GM10266 (cell line): ENCODE results near the gene THADA.

Experiments used
- DNase-seq: peaks from one replicate; pipeline ENCODE4 v3.0.0; 2012; ENCODE audit errors: extremely low spot score
- CTCF ChIP-seq: IDR thresholded peaks from 2 replicates; pipeline ENCODE4 v1.5.1; 2012; ENCODE audit warnings: mild to moderate bottlenecking, low read depth; ENCODE audit not compliant: control insufficient read depth, insufficient read depth; ENCODE audit errors: missing control alignments

THADA gene

DNA sequence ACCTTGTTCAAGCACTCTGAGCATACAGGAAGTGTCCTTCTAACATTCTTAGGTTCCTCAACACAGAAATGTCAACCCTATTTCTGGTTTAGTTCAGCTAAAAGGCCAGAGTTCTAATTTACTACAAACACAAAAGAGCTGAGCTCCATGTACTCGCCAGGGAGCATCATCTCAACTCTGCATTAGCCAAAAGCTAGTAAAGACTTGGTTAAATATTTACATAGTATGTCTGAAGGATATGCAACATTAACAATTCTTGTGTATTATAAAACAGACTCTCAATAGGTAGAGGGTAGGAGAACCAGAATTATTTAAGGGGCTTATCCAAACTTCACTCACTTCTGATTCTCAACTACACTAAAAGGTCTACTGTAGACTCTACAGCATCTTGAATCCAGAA is 154.6 kb downstream of the THADA start:
- DNase-seq, result no peak
- no peak for TF ChIP-seq CTCF

DNA sequence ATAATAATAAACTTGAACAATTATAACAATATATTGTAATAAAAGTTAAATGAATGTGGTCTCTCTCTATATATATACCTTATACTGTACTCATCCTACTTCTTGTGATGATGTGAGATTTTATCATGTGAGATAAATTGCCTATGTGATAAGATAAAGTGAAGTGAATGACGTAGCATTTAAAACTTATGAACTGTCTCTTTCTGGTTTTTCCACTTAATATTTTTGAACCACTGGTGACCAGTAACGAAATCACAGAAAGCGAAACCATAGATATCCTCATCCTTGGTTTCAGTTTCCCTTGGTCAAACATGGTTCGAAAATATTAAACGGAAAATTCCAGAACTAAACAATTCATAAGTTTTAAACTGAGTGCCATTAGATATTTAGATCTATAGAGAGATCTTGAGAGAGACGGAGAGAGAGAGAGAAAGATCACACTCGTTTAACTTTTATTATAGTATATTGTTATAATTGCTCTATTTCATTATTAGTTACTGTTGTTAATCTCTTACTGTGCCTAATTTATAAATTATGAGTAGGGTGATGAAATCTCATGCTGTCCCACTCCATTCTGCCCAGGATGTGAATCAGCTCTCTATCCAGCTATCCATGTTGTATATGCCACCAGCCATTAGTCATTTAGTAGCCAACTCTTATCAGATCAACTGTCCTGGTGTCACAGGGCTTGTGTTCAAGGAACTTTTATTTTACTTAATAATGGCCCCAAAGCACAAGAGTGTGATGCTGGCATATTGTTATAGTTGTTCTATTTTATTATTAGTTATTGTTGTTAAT is 156.8 kb downstream of the THADA start:
- DNase-seq, result no peak
- no peak for TF ChIP-seq CTCF

DNA sequence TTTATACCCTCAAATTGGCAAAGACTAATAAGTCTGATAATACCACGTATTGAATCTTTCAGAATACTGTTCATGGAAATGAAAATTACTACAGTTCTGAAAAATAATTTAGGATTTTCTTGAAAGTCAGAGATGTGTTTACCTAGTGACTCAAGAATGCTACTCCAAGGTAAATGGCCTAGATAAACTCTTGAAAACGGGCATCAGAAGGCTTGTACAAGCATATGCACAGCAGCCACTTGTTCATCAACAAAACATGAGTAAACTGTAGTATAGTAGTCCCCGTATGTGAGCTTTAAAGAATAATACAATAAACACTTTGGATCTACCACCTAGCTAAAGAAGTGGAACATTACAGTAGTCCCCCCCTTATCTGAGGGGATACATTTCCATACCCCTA is 157.5 kb downstream of the THADA start:
- TF ChIP-seq CTCF, result no peak
- no peak for DNase-seq

GRCh38 chr2:43437363-43437762 is 158.5 kb downstream of the THADA start:
- no peak for DNase-seq
- no peak for TF ChIP-seq CTCF

DNA sequence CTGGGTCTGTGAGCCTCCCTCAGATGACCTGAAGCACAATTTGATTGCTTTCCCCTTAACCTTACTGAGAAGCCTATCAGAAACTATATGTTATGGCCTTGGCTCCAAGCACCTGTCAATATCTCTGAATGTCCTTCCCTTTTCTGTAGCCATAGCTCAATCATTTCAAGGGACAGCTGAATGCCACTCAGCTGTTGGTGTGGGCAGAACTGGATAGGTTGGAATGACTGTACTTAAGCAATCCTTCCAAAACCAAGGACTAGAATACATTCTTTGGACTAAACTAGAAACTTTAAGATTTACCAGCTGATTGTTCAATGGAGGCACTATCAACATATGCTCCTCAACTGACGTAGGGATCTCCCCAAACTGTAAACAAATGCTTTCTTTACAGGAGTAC is 159.4 kb downstream of the THADA start:
- no peak for DNase-seq
- no peak for TF ChIP-seq CTCF

- no peak for TF ChIP-seq CTCF
- no peak for DNase-seq
Observed at GRCh38 chr2:43435746-43436145, 160.1 kb downstream of the THADA start.

GRCh38 chr2:43430489-43430888 is 165.3 kb downstream of the THADA start:
- no peak for TF ChIP-seq CTCF
- no peak for DNase-seq
